GM19035 (cell line): ENCODE measurements around the gene RNF182.

Experiments
- ATAC-seq: cut with Tn5 transposase; IDR thresholded peaks from one replicate; pipeline ENCODE4 v1.9.1; 2021; ENCODE audit not compliant: unreplicated experiment

The RNF182 gene

DNA sequence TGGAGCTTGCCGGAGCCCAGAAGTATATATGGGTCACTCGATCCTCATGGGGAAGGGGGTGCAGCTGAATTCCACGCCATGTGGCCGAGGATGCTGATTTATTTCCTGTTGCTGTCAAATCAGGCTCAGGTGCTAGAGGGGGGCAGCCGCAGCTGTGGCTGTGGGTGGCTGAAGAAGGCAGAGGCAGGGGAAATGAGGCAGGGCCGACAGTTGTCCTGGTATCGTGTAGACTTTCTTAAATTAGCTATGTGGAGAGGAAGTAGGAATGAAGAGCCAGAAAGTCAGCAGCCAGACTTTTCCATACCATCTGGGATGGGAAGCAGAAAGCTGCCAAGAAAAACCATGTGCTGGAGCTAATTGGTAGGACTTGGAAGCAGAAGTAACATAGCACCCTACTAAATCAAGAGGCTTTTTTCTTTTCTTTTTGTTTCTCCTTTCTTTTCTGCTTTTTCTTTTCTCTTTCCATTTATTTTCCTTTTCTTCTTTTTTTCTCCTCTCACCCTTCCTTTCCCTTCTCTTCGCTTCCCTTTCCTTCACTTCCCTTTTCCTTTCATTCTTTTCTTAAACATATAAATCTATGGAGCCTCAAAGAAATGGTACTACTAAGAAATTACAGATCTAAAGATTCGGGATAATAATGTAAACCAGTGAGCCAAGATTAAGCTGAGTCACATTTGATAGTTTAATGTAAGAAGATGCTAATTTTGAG, 102.2 kb downstream of the RNF182 start:
- no peak for ATAC-seq

DNA sequence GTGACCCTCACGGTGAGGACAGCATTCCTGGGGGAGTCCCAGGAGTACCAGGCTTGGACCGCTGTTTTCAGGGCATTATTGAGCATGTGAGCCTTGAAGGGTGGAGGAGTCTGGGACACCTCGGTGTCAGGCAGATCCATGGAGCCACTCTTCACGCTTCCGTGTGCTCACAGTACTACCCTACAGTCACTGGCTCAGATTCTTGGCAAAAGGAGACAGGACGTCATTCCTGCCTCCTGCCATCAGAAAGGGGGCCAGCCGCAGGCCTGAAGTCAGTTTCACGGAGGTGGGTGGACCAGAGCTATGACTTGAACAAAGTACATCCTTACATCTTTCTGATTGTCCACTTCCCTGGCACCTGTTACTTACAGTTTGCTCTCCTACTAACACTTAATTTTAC, 103.9 kb downstream of the RNF182 start:
- ATAC-seq: no peak

DNA sequence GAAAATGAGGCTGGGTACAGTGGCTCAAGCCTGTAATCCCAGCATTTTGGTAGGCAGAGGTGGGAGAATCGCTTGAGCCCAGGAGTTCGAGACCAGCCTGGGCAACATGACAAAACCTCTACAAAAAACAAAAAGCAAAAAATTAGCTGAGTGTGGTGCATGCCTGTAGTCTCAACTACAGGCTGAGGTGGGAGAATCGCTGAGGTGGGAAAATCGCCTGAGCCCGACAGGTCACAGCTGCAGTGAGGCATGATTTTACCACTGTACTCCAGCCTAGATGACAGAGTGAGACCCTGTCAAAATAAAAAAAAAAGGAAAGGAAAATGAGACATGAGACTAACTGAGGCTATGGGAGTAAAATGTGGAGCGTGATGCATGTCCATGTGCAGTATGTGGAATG, 104.9 kb downstream of the RNF182 start:
- no peak for ATAC-seq
